NCI-H2196 treated with DMSO at 0.1 percent for 48 hours (cell line): ENCODE results near the gene HES4.
"Not testable (repeated sequence)": the region's sequence is repeated elsewhere in the genome, so short reads cannot be mapped to it uniquely, and the experiment has no call there.

ENCODE experiments used
- DNase-seq: peaks from one replicate; lab custom pipeline; 2025; ENCODE audit not compliant: unreplicated experiment; lab: John Stamatoyannopoulos, UW

HES4 gene

GRCh38 chr1:1019122-1019999 lies 19.5 kb upstream of the HES4 start:
- peak; percentile 76 for DNase-seq

GRCh38 chr1:1018321-1018685 lies 18.4 kb upstream of the HES4 start:
- DNase-seq, result not testable (repeated sequence)

GRCh38 chr1:1017397-1018320 lies 17.8 kb upstream of the HES4 start:
- not testable (repeated sequence) for DNase-seq

GRCh38 chr1:1014799-1015681 lies 15.1 kb upstream of the HES4 start:
- no peak for DNase-seq

GRCh38 chr1:1013922-1014648 lies 14.2 kb upstream of the HES4 start:
- DNase-seq, result peak; percentile 76

- peak; percentile 86 for DNase-seq
These were observed 13.4 kb upstream of the HES4 start, which contains the start of gene ISG15 for GRCh38 chr1:1013105-1013921. TSS of gene ISG15 (plus strand) at chr1:1013497. CDS start at chr1:1013574, 77 bp downstream.

- not testable (repeated sequence) for DNase-seq
These were observed 12.8 kb upstream of the HES4 start for GRCh38 chr1:1012736-1013104.

GRCh38 chr1:1011396-1011949 lies 11.6 kb upstream of the HES4 start:
- no peak for DNase-seq

GRCh38 chr1:1010131-1010530 lies 10.2 kb upstream of the HES4 start:
- not testable (repeated sequence) for DNase-seq

GRCh38 chr1:1006305-1007159 lies 6.6 kb upstream of the HES4 start:
- no peak for DNase-seq

GRCh38 chr1:1005774-1006304 lies 5.9 kb upstream of the HES4 start:
- DNase-seq, result no peak

- peak; percentile 81 for DNase-seq
These were observed 5.1 kb upstream of the HES4 start for GRCh38 chr1:1004780-1005697.

- DNase-seq, result no peak
These were observed 4.5 kb upstream of the HES4 start for GRCh38 chr1:1004420-1004779.

GRCh38 chr1:1003618-1004419 lies 3.9 kb upstream of the HES4 start:
- no peak for DNase-seq

- DNase-seq, result no peak
These were observed 1.3 kb upstream of the HES4 start for GRCh38 chr1:1001057-1001783.
